Osteocyte (in vitro differentiated cells): ENCODE results near the gene ASTN2. TPM values are rescaled to one million over a fixed set of nuclear protein-coding genes. Genes with fewer than 3 reads are reported as not detected.

Source experiments
- DNase-seq: peaks from one replicate; pipeline ENCODE4 v3.0.0; 2021; ENCODE audit warnings: mixed read lengths; ENCODE audit not compliant: unreplicated experiment; ENCODE audit errors: extremely low spot score
- H3K27ac Mint-ChIP-seq: one replicate; pipeline ENCODE4 v1.8.0; 2021; ENCODE audit warnings: mild to moderate bottlenecking, mixed read lengths; ENCODE audit not compliant: unreplicated experiment
- H3K27me3 Mint-ChIP-seq: one replicate; pipeline ENCODE4 v1.8.0; 2021; ENCODE audit warnings: mixed read lengths; ENCODE audit not compliant: unreplicated experiment
- H3K36me3 Mint-ChIP-seq: one replicate; pipeline ENCODE4 v1.8.0; 2021; ENCODE audit warnings: mixed read lengths; ENCODE audit not compliant: unreplicated experiment
- H3K4me1 Mint-ChIP-seq: one replicate; pipeline ENCODE4 v1.8.0; 2021; ENCODE audit warnings: mixed read lengths; ENCODE audit not compliant: unreplicated experiment
- H3K4me3 Mint-ChIP-seq: one replicate; pipeline ENCODE4 v1.8.0; 2021; ENCODE audit warnings: mild to moderate bottlenecking, moderate library complexity, mixed read lengths; ENCODE audit not compliant: unreplicated experiment
- H3K9me3 Mint-ChIP-seq: one replicate; pipeline ENCODE4 v1.8.0; 2021; ENCODE audit warnings: mixed read lengths; ENCODE audit not compliant: unreplicated experiment
- total RNA-seq: library from RNA; stranded (reverse); gene quantifications from 2 replicates; pipeline ENCODE4 v1.2.1, GENCODE V29; 2021
- TF ChIP-seq, protein P1 (sequence below): fragments of 200-600 bp; sonication (generic); IDR thresholded peaks from 2 replicates; pipeline ENCODE4 v1.5.0; 2021; ENCODE audit warnings: antibody characterized with exemption, mild to moderate bottlenecking, moderate library complexity

Gene ASTN2
- total RNA-seq, 1 donor from 2014 or later: 2.3 TPM

DNA sequence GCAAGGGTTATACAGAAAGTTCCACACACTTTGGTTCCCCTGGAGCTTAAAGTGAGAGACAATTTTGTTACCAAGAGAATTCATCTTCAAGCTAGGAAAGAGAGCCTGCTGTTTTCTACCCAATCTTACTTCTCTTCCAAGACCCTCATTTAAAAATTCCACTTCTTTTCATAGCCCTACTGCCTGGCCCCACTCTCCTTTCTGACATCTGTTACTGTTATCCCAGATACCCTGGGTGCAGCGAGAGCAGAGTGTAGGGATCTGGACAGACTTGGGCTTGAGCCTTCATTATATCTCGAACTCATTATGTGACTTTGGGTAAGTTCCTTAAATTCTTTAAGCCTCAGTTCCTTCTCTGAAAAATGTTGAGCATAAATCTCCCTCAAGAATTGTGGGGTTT lies 263.1 kb downstream of the ASTN2 start:
- H3K27ac Mint-ChIP-seq: no peak overlapping the region
- TF ChIP-seq, protein P1, sequence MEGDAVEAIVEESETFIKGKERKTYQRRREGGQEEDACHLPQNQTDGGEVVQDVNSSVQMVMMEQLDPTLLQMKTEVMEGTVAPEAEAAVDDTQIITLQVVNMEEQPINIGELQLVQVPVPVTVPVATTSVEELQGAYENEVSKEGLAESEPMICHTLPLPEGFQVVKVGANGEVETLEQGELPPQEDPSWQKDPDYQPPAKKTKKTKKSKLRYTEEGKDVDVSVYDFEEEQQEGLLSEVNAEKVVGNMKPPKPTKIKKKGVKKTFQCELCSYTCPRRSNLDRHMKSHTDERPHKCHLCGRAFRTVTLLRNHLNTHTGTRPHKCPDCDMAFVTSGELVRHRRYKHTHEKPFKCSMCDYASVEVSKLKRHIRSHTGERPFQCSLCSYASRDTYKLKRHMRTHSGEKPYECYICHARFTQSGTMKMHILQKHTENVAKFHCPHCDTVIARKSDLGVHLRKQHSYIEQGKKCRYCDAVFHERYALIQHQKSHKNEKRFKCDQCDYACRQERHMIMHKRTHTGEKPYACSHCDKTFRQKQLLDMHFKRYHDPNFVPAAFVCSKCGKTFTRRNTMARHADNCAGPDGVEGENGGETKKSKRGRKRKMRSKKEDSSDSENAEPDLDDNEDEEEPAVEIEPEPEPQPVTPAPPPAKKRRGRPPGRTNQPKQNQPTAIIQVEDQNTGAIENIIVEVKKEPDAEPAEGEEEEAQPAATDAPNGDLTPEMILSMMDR: no peak
- no peaks in the 10 kb centered on the region for H3K4me1 Mint-ChIP-seq
- no peak for DNase-seq
- no peaks in the 10 kb centered on the region for H3K36me3 Mint-ChIP-seq
- no peaks in the 10 kb centered on the region for H3K27me3 Mint-ChIP-seq
- no peaks in the 10 kb centered on the region for H3K9me3 Mint-ChIP-seq
- H3K4me3 Mint-ChIP-seq: no peak overlapping the region

DNA sequence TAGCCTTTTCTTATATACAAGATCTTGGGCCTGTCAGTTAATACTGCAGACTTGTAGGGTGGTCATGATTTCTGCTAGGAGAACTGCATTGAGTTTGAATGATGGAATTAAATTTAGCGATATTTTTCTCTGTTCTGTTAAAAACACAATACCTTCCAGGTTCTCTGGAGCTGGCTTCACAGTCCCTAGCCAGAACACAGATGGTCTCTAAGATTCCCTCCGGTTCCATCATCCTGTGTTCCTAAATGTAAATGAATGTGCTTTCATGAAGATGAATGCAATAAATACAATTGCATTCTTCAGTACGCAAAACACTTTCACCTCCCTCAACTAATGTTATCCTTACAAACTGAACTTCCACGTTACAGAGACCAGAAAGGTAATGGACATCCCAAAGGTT lies 264.9 kb downstream of the ASTN2 start:
- Mint-ChIP-seq H3K27ac (no peak overlapping the region), H3K4me3 (no peak overlapping the region), H3K27me3 (no peaks in the 10 kb centered on the region), H3K4me1 (no peaks in the 10 kb centered on the region), H3K9me3 (no peaks in the 10 kb centered on the region), H3K36me3 (no peaks in the 10 kb centered on the region)
- TF ChIP-seq, protein P1: no peak
- no peak for DNase-seq

DNA sequence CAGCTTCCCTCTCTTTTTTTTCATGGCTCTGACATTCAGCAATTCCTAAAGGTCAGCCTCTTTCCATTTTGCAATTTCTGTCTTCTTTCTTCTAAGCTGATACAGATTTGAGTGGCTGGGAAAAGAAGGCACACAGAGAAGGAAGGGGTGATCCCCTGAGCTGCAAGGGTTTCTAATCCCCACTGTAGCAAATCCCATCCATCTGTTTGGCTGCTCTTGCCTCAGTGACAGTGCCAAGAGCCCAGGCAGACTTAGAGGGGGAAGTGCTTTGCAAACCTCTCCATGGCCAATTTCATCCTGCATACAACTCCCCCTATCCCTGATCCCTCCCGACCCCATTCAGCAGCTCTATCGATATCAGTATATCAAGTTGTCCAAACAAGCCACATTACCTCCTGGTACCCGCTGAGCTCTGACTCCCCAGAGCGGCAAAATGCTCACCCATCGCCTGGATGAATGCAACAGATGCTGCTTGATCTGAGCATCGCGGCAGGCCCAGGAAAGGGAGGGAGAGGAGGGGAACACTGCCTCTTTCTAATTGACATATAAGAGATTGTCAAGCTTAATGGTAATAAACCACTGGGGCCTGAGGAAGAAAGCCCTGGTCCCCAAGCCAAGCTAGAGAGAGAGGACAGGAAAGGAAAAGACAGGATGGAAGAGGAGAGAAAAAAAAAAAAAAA lies 268.9 kb downstream of the ASTN2 start:
- H3K9me3 Mint-ChIP-seq: no peaks in the 10 kb centered on the region
- H3K27ac Mint-ChIP-seq: no peak overlapping the region
- DNase-seq: no peak
- TF ChIP-seq, protein P1: no peak
- no peaks in the 10 kb centered on the region for H3K27me3 Mint-ChIP-seq
- H3K36me3 Mint-ChIP-seq: no peaks in the 10 kb centered on the region
- no peak overlapping the region for H3K4me3 Mint-ChIP-seq
- H3K4me1 Mint-ChIP-seq: no peaks in the 10 kb centered on the region

DNA sequence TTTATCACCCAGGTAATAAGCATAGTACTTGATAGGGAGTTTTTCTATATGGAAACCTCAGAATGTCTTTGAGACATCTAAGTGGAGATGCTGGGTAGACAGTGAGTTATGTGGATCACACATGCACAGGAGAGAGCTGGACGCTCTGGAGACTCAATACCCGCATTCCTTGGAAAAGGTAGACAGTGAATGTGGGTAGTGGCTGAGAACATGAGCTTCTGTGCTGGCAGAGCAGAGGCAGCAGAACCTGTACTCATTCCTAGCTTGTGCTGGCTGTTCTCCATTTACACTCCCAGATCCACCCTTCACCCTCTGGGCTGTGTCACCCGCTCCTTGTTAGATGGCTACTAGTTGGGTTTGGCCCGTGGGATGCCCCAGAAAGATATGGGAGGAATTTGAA lies 269.8 kb downstream of the ASTN2 start:
- no peak for DNase-seq
- Mint-ChIP-seq H3K9me3 (no peaks in the 10 kb centered on the region), H3K27ac (no peak overlapping the region), H3K4me1 (no peaks in the 10 kb centered on the region), H3K27me3 (no peaks in the 10 kb centered on the region), H3K36me3 (no peaks in the 10 kb centered on the region), H3K4me3 (no peak overlapping the region)
- TF ChIP-seq, protein P1: no peak

DNA sequence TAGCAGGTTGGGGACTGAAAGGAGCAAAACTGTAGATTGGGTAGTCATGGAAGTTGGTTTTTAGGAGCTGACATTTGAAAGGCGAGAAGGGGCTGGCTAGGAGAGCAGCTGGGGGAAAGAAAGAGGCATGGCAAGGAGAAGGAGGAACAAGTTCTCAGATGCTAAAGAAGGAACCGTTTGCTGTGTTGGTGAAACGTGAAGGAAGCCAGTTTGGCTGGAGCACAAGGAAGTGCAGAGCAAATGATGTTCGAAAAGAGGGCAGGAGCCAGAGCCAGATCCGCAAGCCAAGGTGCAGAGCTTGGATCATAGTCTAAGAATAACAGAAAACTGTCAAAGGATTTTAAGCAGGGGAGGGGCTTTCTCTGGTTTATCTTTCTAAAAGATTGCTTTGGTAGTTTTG lies 276.6 kb downstream of the ASTN2 start:
- H3K4me3 Mint-ChIP-seq: no peak overlapping the region
- DNase-seq: no peak
- H3K9me3 Mint-ChIP-seq: no peaks in the 10 kb centered on the region
- H3K27ac Mint-ChIP-seq: no peak overlapping the region
- TF ChIP-seq, protein P1: no peak
- no peaks in the 10 kb centered on the region for H3K36me3 Mint-ChIP-seq
- H3K27me3 Mint-ChIP-seq: no peaks in the 10 kb centered on the region
- H3K4me1 Mint-ChIP-seq: no peaks in the 10 kb centered on the region
